GM18520 (cell line): Measurements from ENCODE around the gene ELK3.

ENCODE experiments used
- ATAC-seq: cut with Tn5 transposase; IDR thresholded peaks from one replicate; pipeline ENCODE4 v1.9.1; 2021; ENCODE audit not compliant: unreplicated experiment

The ELK3 gene

DNA sequence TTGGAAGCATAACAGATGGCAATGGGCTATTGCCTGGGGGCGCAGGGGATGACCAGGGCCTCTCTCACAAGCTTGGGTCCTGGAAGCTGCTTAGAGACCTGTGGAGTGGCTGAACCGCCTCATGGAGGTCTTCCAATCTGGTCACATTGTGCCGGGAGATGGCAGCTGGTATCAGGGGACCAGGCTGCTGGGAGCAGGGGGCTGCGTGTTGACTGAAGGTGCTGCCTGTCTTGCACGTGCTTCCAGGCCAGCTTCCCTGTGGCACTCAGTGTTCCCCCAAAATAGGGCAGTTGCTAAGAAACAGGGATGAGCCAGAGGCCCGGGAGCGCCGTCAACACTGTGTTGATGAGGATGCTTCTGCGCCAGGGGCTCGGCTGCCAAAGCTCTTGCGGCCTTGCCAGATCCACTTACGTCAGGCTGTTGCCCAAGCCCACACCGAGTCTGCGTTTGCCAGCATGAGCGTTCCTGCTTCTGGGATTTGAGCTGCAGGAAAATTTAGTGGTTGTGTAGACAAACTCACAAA lies 39.8 kb downstream of the ELK3 start:
- no peak for ATAC-seq

DNA sequence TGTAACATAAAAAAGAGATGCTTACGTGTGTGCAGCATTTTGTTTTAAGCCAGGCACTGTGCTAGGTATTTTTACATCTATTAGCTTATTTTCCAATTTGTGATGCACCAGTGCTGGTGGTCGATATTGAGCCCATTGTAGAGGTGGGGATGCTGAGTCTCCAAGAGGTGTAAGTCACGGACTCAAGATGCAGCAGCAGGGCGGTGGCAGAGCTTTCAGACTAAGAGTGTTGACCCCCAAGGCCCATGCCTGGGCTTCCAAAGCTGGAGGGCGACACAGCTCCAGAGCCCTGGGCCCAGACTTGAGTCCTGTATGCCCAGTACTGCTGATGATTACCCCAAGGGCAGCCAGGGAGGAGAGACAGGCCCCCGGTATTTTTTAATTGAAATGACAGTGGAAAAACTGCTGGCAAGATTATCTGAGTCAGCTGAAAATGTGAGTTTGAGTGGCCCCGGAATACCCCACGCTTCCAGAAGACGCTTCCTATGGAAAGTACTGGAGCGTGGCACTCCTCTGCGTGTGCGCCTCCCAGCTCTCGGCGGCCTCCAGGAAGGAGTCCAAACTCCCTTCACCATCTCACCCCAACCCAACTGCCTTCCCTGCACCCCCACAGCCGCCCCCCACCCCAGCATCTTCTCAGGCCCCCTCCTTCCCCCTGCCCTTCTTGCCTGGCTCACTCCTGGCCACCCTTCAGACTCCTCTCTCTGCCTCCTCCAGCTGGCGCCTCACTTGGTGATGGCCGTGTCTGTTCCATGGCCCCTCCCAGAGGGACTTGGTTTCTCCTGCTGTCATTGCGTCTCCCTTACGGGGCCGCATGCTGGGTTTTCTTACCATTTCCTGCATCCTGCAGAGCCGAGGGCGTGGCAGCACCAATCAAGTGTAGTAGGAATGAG lies 40.7 kb downstream of the ELK3 start:
- ATAC-seq, result no peak

DNA sequence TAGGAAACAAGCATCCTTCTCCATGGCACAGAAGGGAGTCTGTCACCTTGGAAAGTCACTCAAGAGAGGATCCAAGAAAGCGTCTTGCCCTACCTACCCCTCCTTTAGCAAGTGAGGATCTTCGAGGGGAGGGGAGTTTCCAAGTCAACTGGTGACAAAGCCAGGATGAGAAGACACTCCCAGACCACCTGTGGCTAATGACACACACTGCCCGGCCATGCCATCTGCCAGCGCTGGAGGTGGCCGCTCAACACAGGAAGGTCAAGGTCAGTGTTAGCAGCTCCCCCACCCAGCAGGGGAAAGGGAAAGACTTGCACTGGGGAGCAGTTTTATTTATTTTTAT lies 41.3 kb downstream of the ELK3 start:
- no peak for ATAC-seq

DNA sequence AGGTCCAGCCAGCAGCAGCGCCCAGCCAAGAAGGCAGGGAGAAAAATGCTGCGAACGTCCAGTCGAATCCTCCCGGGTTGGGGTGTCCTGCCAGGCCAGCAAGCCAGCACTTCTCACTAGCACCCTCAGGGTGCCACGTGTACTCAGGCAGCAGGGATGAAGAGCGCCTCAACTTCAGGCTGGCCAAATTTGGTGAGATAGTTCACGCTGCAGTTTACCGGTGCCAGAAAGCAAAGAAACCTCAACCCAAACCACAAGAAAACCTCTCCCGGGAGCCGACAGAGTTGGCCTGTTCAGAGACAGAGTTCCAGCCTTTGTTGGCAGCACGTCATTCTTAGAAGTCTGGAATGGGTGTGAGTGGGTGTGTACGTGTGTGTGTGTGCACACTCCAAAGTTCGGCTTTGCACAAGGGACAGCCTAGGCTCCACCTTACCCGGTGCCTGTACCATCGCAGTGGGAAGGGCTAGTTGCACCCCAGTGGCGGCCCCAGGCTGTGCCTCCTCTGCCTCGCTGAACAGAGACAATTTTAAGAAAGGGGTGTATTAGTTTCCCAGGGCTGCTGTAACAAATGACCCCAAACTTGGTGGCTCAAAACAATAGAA lies 42.1 kb downstream of the ELK3 start:
- ATAC-seq, result no peak

DNA sequence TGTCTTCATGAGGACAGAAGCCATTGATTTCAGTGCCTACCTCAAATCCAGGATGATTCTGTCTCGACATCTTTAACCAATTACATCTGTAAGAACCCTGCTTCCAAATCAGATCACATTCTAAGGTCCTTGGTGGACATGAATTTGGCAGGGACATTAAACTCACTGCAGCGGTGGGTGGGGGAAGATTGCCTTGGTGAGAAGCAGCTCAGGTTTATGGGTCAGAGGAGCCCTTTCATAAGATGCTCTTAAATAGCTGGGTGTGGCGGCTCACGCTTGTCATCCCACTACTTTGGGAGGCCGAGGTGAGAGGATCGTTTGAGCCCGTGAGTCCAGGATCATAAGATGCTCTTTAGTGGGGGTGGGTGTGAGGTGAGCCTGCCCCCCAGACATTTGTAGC lies 42.9 kb downstream of the ELK3 start:
- no peak for ATAC-seq

DNA sequence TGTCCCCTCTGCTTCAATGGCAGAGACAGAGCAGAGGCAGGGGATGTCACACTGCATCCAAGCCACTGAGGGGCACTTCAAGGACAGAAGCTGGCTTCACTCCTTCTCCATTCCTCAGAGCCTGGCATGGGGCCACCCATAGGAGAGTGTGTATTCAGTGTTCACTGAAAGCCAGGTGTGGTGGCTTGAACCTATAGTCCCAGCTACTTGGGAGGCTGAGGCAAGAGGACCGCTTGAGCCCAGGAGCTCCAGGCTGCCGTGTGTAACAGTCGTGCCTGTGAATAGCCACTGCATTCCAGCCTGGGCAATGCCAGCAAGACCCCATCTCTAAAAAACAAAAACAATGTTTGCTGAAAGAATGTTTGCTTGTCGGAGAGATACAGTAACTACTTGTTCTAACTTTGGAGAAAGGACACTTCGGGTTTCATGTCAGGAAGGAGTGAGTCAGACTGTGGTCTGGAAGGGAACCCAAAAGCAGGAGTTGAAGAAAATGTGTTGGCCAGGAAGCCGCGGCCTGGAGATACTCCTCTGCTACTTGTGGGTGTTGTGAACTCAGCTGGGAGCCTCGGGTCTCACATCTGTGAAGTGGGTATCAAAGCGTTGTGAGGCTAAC lies 43.4 kb downstream of the ELK3 start:
- ATAC-seq, result no peak

DNA sequence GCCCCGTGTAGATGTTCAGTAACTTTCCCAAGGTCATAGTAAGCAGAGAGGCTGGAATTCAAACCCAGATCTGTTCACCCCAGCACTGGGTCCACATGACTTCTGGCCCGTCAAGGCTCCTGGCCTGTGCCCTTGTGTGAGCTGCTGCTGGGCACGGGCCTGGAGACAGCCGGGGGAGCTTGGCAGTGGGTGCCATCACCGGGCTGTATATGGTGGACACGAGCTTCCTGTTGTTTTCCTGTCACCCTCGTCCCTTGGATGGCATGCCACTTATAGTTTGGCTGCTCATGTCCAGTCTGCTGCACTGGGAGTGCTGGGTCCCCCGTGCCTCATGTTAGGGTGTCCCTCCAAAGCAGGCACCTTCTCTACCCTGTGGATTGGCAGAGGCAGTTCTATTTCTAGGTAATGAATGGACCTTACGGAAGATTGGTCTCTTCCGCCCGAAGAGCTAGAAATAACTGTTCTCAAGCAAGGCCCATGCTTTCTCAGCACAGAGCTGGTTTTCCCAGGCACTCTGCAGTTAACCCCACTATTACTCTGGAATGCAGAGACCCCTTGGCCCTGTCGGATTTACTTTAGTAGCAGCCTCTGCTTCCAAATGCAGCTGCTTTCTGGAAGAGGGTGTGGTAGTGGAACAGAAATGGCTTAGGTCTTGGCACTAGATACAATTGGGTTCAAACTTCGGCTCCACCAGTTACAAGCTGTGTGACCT lies 44.3 kb downstream of the ELK3 start:
- no peak for ATAC-seq

DNA sequence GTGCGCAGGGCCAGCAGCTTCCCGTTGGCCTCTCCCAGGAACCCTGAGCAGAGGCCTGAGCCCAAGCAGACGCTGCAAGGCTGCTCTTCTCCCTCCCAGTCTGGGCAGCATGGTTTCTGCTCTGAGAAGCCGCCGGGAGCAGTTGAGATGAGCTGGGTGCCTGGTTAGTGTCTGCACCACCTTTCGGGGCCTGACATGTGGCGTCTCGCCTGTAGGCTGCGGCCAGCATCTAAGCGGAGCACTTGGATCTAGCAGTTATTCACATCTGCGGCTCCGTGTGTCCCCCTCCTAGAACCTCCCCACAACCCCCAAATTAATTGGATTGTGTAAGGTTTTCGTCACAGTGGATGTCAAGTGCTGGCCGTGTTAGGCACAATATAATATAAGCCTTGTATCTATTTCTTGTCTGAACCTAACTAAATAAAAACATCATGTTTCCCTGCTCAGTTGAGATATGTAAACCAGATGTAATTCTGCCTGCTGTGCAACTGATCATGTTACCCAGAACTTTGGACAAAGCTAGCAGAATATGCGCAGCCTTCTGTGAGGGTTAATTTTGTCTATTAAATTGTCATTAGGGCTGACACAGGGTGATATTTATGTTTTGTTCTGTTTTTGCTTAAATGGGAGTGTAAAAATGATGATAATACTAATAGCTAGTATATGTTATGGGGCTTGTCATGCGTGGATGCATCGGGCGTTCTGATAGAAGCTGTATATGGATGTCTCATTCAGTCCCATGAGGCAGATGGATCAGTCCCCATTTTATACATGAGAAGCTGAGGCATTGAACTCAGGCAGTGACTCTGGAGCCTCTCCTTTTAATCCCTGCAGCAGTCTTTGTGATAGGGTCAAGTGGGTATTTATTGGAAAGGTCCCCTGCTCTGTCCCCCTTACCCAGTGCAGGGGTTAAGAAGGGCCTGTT lies 45.8 kb downstream of the ELK3 start:
- ATAC-seq, result no peak

DNA sequence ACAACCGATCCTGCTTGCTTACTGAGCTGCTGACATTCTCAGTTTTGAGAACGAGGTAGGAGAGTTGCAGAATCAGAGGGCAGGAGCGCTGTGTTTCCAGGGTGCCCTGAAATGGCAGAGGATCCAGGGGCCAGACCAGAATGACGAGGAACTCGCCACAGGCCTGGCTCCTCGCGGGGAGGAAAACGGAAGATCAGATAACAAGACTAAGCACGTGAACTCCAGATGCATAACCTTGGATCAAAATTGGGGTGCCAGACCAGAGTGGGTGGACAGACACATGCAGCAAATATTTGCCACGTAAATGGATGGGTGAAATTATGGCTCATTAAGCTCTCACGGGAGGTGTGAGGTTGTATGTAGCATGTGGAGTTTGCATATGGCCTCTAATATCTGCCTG lies 46.5 kb downstream of the ELK3 start:
- no peak for ATAC-seq

DNA sequence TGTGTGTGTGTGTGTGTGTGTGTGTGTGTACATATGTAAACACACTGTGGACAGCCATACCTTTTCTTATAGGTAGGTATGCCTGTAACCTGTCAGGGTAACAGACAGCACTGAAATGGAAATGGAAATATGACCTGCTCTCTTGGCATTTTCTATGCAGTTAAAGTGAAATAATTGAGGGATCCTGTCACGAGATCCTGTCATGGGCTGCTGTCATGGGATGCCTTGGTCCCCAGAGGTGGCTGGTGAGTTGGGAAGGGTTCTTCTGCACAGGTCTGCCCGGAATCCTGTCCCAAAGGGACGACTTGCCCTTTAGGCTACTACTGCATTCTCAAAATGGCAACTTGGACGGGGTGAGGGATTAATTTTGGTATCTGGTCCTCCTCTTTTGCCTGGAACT lies 47.3 kb downstream of the ELK3 start:
- ATAC-seq, result no peak

DNA sequence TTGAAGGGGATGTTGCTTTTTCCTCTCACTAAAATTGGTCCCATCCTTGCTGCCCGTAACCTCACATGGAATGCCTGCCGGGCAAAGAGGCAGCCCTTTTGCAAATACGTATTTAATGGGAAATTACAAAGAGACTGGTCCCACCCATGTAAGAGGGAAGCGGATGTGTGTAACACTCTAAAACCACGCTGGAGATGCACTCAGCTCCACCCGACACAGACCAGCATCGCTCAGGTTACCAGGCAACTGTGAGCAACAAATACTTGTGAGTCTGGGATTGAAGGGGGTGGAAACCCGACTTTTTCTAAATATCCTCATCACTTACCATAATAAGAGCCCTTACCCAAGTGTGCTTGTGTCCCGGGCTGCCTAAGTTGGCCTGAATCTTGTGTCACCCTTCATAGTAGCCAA lies 47.7 kb downstream of the ELK3 start:
- ATAC-seq, result no peak

DNA sequence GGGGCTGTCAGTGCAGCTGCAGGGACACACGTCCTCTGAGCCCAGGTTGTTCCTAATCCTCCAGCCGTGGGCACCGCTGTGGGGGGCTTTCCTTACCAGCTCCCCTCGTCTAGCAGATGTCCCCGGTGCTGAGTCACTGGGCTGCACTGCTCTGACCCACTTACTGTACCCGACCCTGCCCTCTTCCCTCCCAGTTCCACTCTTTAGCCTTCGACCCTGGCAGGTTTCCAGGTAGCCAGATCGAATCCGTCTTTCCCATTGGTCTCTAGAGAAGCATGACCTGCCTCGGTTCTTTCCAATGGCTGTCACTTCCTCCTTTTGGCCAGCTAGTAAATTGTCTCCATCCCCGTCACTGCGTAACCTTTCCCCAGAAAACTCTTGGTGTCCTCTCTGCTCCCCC lies 48.4 kb downstream of the ELK3 start:
- no peak for ATAC-seq

DNA sequence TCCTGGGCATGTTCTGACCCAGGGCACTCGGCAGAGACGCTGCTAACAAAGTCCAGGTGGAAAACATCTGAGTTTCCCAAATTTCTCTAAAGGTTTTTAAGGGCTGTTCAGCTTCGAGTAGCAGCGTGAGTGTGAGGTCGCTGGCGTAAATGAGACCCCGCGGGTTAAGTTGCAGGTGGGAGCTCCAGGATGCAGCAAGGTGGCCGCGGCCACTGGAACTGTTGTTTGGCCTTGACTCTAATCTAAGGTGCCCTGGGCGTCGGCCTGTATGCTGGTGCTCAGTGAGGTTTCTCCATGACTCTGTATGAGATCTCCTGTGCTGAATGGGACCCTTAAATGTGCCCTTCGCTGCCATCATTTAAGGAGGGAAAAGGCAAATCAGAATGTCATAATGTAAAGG lies 50.7 kb downstream of the ELK3 start:
- ATAC-seq, result no peak

DNA sequence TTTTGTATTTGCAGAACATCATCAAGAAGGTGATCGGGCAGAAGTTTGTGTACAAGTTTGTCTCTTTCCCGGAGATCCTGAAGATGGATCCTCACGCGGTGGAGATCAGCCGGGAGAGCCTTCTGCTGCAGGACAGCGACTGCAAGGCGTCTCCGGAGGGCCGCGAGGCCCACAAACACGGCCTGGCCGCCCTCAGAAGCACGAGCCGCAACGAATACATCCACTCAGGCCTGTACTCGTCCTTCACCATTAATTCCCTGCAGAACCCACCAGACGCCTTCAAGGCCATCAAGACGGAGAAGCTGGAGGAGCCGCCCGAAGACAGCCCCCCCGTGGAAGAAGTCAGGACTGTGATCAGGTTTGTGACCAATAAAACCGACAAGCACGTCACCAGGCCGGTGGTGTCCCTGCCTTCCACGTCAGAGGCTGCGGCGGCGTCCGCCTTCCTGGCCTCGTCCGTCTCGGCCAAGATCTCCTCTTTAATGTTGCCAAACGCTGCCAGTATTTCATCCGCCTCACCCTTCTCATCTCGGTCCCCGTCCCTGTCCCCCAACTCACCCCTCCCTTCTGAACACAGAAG lies 52.8 kb downstream of the ELK3 start:
- ATAC-seq, result no peak

DNA sequence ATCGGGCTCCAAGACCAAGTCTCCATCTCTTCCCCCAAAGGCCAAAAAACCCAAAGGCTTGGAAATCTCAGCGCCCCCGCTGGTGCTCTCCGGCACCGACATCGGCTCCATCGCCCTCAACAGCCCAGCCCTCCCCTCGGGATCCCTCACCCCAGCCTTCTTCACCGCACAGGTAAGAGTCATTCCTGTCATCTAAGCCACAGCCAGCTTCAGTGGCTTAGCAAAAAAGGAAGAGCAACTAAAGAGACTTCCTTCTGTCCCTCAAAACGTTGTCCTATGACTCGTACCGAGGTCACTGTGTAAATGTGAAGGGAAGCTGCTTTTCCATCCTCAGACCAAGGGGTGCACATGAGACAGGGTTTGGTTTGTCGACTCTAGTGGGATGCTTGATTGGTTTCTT lies 53.4 kb downstream of the ELK3 start:
- no peak for ATAC-seq

DNA sequence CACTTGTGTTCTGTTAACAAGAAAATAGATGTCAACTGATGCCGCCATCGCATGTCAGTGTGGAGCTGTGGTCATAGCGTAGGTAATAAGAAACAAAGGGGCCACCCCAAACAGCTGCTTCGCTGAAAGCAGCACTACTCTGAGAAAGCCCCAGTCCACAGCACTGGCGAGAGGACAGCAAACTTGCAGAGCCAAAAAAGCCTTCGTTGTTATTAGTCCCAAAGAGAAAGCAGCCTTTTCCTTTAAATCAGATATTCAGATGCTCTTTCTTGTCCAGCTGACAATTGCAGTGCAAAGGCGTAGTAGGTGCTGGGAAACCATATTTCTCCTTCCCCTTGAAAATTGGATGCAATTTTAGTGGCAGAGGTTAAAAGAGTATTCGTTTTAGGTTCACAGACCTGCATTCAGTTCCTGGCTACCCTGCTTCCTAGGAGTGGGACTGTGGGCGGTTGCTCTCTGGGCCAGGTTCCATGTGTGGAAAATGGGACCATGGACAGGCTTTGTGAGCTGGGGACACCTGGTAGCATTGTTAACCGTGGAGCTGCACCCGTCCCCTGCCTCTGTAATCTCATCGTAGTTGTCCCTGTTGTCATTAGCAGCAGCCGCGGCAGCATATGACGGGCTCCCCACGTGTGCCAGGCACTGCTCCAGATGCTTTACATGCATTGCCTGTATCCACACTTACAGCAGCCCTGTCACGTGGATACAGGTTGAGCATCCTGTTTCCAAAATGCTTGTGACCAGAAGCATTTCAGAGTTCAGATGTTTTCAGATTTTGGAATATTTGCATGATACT lies 54.2 kb downstream of the ELK3 start:
- ATAC-seq, result no peak

DNA sequence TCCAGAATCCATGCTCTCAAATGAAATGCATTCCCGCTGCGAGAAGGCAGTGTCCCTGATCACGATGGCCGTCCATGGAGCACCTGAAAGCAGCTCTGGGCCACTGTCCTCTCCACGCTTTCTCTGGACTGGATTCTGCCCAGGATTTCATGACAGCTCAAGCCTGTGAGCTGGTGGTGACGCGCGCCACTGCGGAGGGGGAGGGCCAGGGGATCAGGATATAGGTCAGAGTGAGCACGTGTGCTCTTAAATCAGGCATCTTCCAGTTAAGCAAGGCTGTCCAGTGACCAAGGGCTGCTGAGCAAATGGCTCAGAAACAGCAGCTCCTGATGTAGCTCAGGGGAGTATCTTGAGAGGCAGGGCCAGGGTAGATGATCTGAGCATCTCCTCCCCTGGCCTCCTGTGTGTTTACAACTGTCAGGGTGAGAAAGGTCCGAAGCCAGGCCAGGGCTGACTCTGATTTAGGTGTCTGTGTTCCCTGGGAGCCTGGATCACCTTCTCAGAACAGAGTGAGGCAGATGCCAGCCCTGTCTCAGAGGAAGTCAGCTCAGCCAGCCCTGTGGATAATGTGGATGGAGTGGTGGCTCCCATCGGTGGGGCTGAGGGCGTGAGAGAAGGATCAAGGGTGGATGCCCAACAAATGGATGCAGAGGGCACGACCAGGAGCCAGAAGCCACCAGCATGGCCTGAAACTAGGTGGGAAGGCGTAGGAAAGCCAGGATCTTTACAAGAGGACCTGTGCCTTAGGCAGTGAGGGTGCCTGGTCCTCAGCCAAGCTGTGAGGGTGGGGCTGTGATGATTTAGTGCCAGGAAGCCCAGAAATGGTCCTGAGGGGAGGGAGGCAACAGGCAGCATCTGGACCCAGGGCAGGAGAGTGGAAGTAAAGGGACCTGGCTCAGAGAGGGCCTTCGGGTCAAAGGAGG lies 55.3 kb downstream of the ELK3 start:
- no peak for ATAC-seq

DNA sequence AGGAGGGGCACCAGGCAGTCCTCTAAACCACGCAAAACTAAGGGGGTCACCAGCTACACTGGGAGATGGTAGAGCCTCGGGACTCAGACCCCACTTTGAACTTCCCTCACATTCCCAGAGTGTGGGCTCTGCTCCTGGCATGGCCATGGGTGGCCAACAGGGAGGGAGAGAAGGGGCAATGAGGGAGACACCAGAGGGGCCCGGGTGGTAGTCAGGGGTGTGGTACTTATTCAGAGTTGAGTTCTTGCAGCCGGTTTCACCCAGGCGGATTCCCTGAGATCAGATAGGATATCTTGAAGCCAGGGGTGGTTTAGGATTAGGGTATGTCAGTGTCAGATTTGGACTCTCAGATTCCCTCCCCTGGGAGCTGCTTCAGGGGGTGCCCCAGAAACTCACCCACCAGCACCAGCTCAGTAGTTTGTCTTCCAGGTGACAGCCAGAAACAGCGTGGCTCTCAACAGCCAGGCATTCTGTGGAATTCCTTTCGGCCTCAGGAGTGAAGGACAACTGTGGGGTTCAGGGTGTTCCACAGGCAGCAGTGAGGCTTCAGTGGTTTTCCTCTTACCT lies 56.0 kb downstream of the ELK3 start:
- no peak for ATAC-seq
